SK-N-SH (cell line): ENCODE results near the gene CD274. TPM values are rescaled to one million over a fixed set of nuclear protein-coding genes. Genes with fewer than 3 reads are reported as not detected.
A peak's percentile ranks its signal among the peaks of the same experiment; 100 is the strongest.

Experiments used
- CTCF ChIA-PET: fragments of 300-600, 350-600 bp; formaldehyde crosslinking; extraction: SDS; loops from one replicate; lab custom pipeline; 2021; lab: Yijun Ruan, JAX
- POLR2A ChIA-PET: fragments of 350-600 bp; sonication (Branson Sonifier 250); formaldehyde crosslinking; extraction: SDS; loops from one replicate; lab custom pipeline; 2020; ENCODE audit warnings: antibody characterized with exemption, inconsistent platforms; lab: Yijun Ruan, JAX
- DNase-seq: peaks from one replicate; pipeline ENCODE4 v3.0.0; 2012
- H2AFZ ChIP-seq: fragments of 200-600 bp; sonication (generic); 2 replicates; pipeline ENCODE4 v1.8.1; 2016; ENCODE audit warnings: antibody characterized with exemption, mild to moderate bottlenecking, low read depth
- H3F3A ChIP-seq: fragments of 200-600 bp; sonication (generic); replicated peaks from 2 replicates; pipeline ENCODE3; 2016; ENCODE audit warnings: antibody characterized with exemption, mild to moderate bottlenecking; ENCODE audit not compliant: insufficient read depth
- H3K27ac ChIP-seq, 2 experiments: fragments of 200-500 bp in 1 of 2; fragments of 200-600 bp in 1 of 2; sonication (Bioruptor generic) in 1 of 2; sonication (generic), shearing (Covaris generic) in 1 of 2; 2 replicates each; pipeline versions ENCODE4 v1.5.1 to v1.6.1; 2014 to 2016; ENCODE audit warnings: low read depth in 2 of 2, inconsistent platforms in 1 of 2, low read length in 1 of 2, mild to moderate bottlenecking in 1 of 2, mixed read lengths in 1 of 2
- H3K27me3 ChIP-seq: fragments of 200-600 bp; sonication (generic), shearing (Covaris generic); 2 replicates; pipeline ENCODE4 v1.6.1; 2016; ENCODE audit warnings: mixed run types; ENCODE audit not compliant: insufficient read depth
- H3K36me3 ChIP-seq, 2 experiments: fragments of 200-500 bp in 1 of 2; fragments of 200-600 bp in 1 of 2; sonication (Bioruptor generic) in 1 of 2; sonication (generic) in 1 of 2; replicated peaks in 1 of 2; 2 replicates each; pipeline versions ENCODE3 to v1.5.1; 2014 to 2016; ENCODE audit warnings: low read length in 1 of 2, mild to moderate bottlenecking in 1 of 2; ENCODE audit not compliant: insufficient read depth in 2 of 2, control insufficient read depth in 1 of 2
- H3K4me1 ChIP-seq, 2 experiments: fragments of 200-500 bp in 1 of 2; fragments of 200-600 bp in 1 of 2; sonication (Bioruptor generic) in 1 of 2; sonication (generic), shearing (Covaris generic) in 1 of 2; 2 replicates each; pipeline versions ENCODE4 v1.5.1 to v1.6.1; 2014 to 2016; ENCODE audit warnings: low read depth in 1 of 2, low read length in 1 of 2, mixed run types in 1 of 2; ENCODE audit not compliant: insufficient read depth in 2 of 2, control insufficient read depth in 1 of 2
- H3K4me2 ChIP-seq: fragments of 200-600 bp; sonication (generic), shearing (Covaris generic); 2 replicates; pipeline ENCODE4 v1.6.1; 2017; ENCODE audit warnings: mixed run types
- H3K4me3 ChIP-seq, 2 experiments: fragments of 200-500 bp in 1 of 2; fragments of 200-600 bp in 1 of 2; sonication (Bioruptor generic) in 1 of 2; sonication (generic), shearing (Covaris generic) in 1 of 2; 2 replicates each; pipeline versions ENCODE4 v1.5.1 to v1.8.1; 2014 to 2016; ENCODE audit warnings: low read depth in 2 of 2, inconsistent platforms in 1 of 2, low read length in 1 of 2, mild to moderate bottlenecking in 1 of 2, mixed read lengths in 1 of 2, moderate library complexity in 1 of 2
- H3K79me2 ChIP-seq: fragments of 200-600 bp; sonication (generic); 2 replicates; pipeline ENCODE4 v1.8.1; 2017; ENCODE audit warnings: mild to moderate bottlenecking; ENCODE audit not compliant: insufficient read depth
- H3K9ac ChIP-seq: fragments of 200-600 bp; sonication (generic); 2 replicates; pipeline ENCODE4 v1.6.1; 2017; ENCODE audit warnings: mixed run types
- H3K9me2 ChIP-seq: fragments of 200-600 bp; sonication (generic); 2 replicates; pipeline ENCODE4 v1.6.1; 2017; ENCODE audit warnings: mixed run types
- H3K9me3 ChIP-seq: fragments of 200-600 bp; sonication (generic); 2 replicates; pipeline ENCODE4 v1.6.1; 2017; ENCODE audit warnings: mixed run types, mild to moderate bottlenecking, moderate library complexity
- H4K20me1 ChIP-seq: fragments of 200-600 bp; sonication (generic); 2 replicates; pipeline ENCODE4 v1.6.1; 2017; ENCODE audit warnings: mild to moderate bottlenecking, mixed run types; ENCODE audit not compliant: insufficient read depth
- CHD2 ChIP-seq: fragments of 150-350 bp; IDR thresholded peaks from 2 replicates; pipeline ENCODE4 v1.6.1; 2018; ENCODE audit warnings: low read length; ENCODE audit not compliant: partially characterized antibody
- EP300 ChIP-seq, 2 experiments: IDR thresholded peaks; 2 replicates each; pipeline versions ENCODE4 v1.4.0 to v1.6.1; 2012; ENCODE audit warnings: borderline replicate concordance in 1 of 2, low read depth in 1 of 2, low read length in 1 of 2
- EZH2phosphoT487 ChIP-seq: fragments of 200-600 bp; sonication (generic); IDR thresholded peaks from 2 replicates; pipeline ENCODE4 v1.6.1; 2017; ENCODE audit warnings: low read depth, mixed run types, mild to moderate bottlenecking, antibody characterized with exemption, moderate library complexity, borderline replicate concordance
- FOSL2 ChIP-seq: IDR thresholded peaks from 2 replicates; pipeline ENCODE4 v1.4.0; 2012; ENCODE audit warnings: low read depth, mild to moderate bottlenecking, moderate library complexity, borderline replicate concordance
- FOXM1 ChIP-seq: IDR thresholded peaks from 2 replicates; pipeline ENCODE4 v1.4.0; 2012; ENCODE audit warnings: low read depth, mild to moderate bottlenecking
- MAX ChIP-seq: IDR thresholded peaks from 2 replicates; pipeline ENCODE4 v1.4.0; 2012; ENCODE audit warnings: low read depth
- MXI1 ChIP-seq: IDR thresholded peaks from 2 replicates; pipeline ENCODE4 v1.6.1; 2012; ENCODE audit warnings: mild to moderate bottlenecking, low read depth, low read length, improper control_type of control experiment
- PBX3 ChIP-seq: IDR thresholded peaks from 2 replicates; pipeline ENCODE4; 2012
- POLR2AphosphoS5 ChIP-seq: IDR thresholded peaks from 2 replicates; pipeline ENCODE4 v1.6.1; 2012; ENCODE audit warnings: low read depth, low read length
- RAD21 ChIP-seq: IDR thresholded peaks from 2 replicates; pipeline ENCODE4 v1.6.1; 2012; ENCODE audit warnings: mild to moderate bottlenecking, low read length
- REST ChIP-seq: IDR thresholded peaks from 2 replicates; pipeline ENCODE4 v1.6.1; 2012; ENCODE audit warnings: mild to moderate bottlenecking, low read depth, low read length, moderate library complexity
- RFX5 ChIP-seq: IDR thresholded peaks from 2 replicates; pipeline ENCODE4 v1.6.1; 2012; ENCODE audit warnings: mild to moderate bottlenecking, improper control_type of control experiment, low read length
- TEAD4 ChIP-seq: IDR thresholded peaks from 2 replicates; pipeline ENCODE4 v1.4.0; 2012; ENCODE audit warnings: mild to moderate bottlenecking, borderline replicate concordance; ENCODE audit not compliant: insufficient read depth
- WGBS: methylation state at CpG from one replicate; pipeline ENCODE4 v1.1.6; 2017; ENCODE audit warnings: low lambda C conversion rate; 5-methylcytosine and 5-hydroxymethylcytosine counted together
- polyA plus RNA-seq, 3 experiments: library from polyadenylated mRNA; depleted of rRNA; stranded (reverse); fragments of >200 nt; gene quantifications; 2 replicates each; pipeline ENCODE4 v1.2.3, GENCODE V29; 2012
- TF ChIP-seq, protein P1 (sequence below): fragments of 150-350 bp; IDR thresholded peaks from 2 replicates; pipeline ENCODE4 v1.6.1; 2016; ENCODE audit warnings: mild to moderate bottlenecking, low read depth, low read length

Gene CD274
- polyA plus RNA-seq, 1 of the 3 experiments (the other 2 are of a cell fraction) = 25.8 TPM

GRCh38 chr9:5515261-5515650 is 64.9 kb downstream of the CD274 start:
- 88% methylated on average over 4 of the region's 4 CpGs for WGBS
- CTCF ChIA-PET = interaction anchor here (0.6 kb wide), 1 partner anchor 324 kb away, joined by 3 read pairs; no protein-coding TSS in a partner anchor
- DNase-seq = no peak
- TF ChIP-seq REST = peak; percentile 47; the same call in 1 of the 2 replicates
- TF ChIP-seq, protein P1, sequence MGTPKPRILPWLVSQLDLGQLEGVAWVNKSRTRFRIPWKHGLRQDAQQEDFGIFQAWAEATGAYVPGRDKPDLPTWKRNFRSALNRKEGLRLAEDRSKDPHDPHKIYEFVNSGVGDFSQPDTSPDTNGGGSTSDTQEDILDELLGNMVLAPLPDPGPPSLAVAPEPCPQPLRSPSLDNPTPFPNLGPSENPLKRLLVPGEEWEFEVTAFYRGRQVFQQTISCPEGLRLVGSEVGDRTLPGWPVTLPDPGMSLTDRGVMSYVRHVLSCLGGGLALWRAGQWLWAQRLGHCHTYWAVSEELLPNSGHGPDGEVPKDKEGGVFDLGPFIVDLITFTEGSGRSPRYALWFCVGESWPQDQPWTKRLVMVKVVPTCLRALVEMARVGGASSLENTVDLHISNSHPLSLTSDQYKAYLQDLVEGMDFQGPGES = no peak
- POLR2A ChIA-PET = no interaction called here
- Histone ChIP-seq H3K79me2 (peaks cover 96% of the 10 kb centered on the region), H3K4me3 (no peak overlapping the region), H3K9me3 (no peaks in the 10 kb centered on the region), H3K27ac (no peak overlapping the region), H3K4me2 (no peak overlapping the region), H2AFZ (no peak overlapping the region), H3K9me2 (no peaks in the 10 kb centered on the region), H3K9ac (no peak overlapping the region), H3K36me3 (no peaks in the 10 kb centered on the region), H4K20me1 (no peaks in the 10 kb centered on the region), H3F3A (peaks cover 20% of the 10 kb centered on the region), H3K27me3 (no peaks in the 10 kb centered on the region), H3K4me1 (peaks cover 13 to 35% of the 10 kb centered on the region in 2 experiments)

DNA sequence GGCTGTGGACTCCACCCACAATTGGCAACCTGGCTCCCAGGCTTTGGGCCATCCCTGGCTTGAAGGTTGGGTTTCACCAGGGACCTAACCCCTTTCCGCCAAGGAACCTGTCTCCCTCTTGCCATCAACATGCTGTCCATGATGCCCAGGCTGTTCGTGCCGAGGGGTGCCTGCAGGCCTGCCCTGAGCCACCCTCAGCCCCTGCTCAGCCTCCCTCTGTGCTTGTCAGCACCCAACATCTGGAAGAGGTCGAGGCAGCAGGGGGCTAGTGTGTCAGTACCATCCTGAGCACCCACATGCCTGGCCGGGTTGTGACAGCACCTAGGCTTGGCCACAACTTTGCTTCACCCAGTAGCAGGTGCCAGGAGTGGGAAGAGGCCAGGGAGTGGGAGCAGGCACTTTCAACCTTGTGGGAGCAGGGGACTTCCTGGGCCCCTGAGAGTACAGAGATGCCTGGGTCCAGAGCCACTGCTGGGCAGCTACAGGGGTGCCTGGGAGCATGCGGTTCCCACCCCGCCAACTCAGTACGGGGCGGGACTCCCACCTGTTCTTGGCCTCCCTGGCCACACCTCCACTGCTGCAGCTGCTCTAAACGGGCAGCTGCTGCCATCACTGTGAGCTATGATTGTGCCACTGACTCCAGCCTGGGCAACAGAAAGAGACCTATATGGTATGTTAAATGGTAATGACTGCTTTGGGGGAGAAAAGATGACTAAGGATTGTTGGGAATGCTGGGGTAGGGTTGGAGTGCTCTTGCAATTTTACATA is 66.3 kb downstream of the CD274 start:
- H2AFZ ChIP-seq = no peak overlapping the region
- peaks cover 99% of the 10 kb centered on the region for H3K79me2 ChIP-seq
- H3K27me3 ChIP-seq = no peaks in the 10 kb centered on the region
- 100% methylated on average over 3 of the region's 10 CpGs for WGBS
- H3K9me3 ChIP-seq = no peaks in the 10 kb centered on the region
- ChIA-PET POLR2A (no interaction called here), CTCF (interaction anchor here (0.5 kb wide), 1 partner anchor 19 kb away, joined by 4 read pairs; no protein-coding TSS in a partner anchor)
- no peak overlapping the region for H3K27ac ChIP-seq
- peaks cover 8% of the 10 kb centered on the region for H3F3A ChIP-seq
- H3K4me3 ChIP-seq = no peak overlapping the region
- H3K9me2 ChIP-seq = no peaks in the 10 kb centered on the region
- peaks cover 1 to 35% of the 10 kb centered on the region in 2 experiments; a peak in 3 of 4 replicates for H3K4me1 ChIP-seq
- DNase-seq = no peak
- H4K20me1 ChIP-seq = no peaks in the 10 kb centered on the region
- H3K9ac ChIP-seq = no peak overlapping the region
- peaks cover 0 to 8% of the 10 kb centered on the region in 2 experiments for H3K36me3 ChIP-seq
- no peak overlapping the region for H3K4me2 ChIP-seq
- TF ChIP-seq TEAD4 (no peak), REST (no peak), POLR2AphosphoS5 (no peak), RAD21 (no peak), RFX5 (no peak), EZH2phosphoT487 (no peak), MXI1 (no peak), PBX3 (no peak), CHD2 (no peak), EP300 (IDR thresholded peaks at IDR 0.05; ENCODE audit: borderline replicate concordance in 1 of 2, low read depth in 1 of 2, low read length in 1 of 2) (no peak), FOXM1 (no peak), MAX (no peak), FOSL2 (no peak)
